AG04449 (cell line): ENCODE data around the gene ADIG.

Source experiments
- CTCF ChIA-PET: fragments of 350-600 bp; formaldehyde crosslinking; extraction: SDS; loops from one replicate; lab custom pipeline; 2021; ENCODE audit warnings: antibody characterized with exemption; lab: Yijun Ruan, JAX
- POLR2A ChIA-PET: fragments of 400-600, 350-600 bp; formaldehyde crosslinking; extraction: SDS; loops from one replicate; lab custom pipeline; 2020; ENCODE audit warnings: antibody characterized with exemption, inconsistent platforms; lab: Yijun Ruan, JAX
- DNase-seq: peaks from one replicate; pipeline ENCODE4 v3.0.0-alpha.2; 2010; ENCODE audit warnings: low read depth, low spot score
- H3K4me3 ChIP-seq: 2 replicates; pipeline ENCODE4 v1.5.1; 2011; ENCODE audit warnings: low read depth, mild to moderate bottlenecking, control low read depth, low read length
- TF ChIP-seq, protein P1 (sequence below): IDR thresholded peaks from one replicate; pipeline ENCODE4 v1.5.1; 2011; ENCODE audit warnings: mild to moderate bottlenecking, moderate library complexity, low read length, control low read depth, inconsistent platforms; ENCODE audit not compliant: insufficient read depth; ENCODE audit errors: missing control alignments

Gene ADIG

DNA sequence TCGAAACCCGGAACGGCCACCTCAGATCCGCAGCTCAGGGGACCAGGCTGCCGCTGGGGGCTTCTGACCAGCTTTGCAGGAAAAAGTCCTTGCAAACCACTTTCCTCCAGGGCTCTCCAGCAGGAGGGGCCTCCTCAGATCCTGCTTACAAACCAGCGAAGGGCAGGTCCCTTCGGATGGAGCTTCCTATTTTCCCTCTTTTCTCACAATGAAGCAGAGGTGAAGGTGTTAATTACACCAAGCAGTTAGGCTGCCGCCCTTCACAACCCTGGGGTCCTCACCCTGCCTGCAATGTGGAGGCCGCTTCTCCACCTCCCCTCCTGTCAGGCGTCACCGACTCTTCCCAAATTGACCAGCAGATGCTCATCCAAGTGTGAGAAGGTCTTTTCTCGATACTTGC lies 26.4 kb downstream of the ADIG start:
- CTCF ChIA-PET: no interaction called here
- POLR2A ChIA-PET: no interaction called here
- DNase-seq: no peak
- TF ChIP-seq, protein P1, sequence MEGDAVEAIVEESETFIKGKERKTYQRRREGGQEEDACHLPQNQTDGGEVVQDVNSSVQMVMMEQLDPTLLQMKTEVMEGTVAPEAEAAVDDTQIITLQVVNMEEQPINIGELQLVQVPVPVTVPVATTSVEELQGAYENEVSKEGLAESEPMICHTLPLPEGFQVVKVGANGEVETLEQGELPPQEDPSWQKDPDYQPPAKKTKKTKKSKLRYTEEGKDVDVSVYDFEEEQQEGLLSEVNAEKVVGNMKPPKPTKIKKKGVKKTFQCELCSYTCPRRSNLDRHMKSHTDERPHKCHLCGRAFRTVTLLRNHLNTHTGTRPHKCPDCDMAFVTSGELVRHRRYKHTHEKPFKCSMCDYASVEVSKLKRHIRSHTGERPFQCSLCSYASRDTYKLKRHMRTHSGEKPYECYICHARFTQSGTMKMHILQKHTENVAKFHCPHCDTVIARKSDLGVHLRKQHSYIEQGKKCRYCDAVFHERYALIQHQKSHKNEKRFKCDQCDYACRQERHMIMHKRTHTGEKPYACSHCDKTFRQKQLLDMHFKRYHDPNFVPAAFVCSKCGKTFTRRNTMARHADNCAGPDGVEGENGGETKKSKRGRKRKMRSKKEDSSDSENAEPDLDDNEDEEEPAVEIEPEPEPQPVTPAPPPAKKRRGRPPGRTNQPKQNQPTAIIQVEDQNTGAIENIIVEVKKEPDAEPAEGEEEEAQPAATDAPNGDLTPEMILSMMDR: no peak
- no peak overlapping the region for H3K4me3 ChIP-seq

DNA sequence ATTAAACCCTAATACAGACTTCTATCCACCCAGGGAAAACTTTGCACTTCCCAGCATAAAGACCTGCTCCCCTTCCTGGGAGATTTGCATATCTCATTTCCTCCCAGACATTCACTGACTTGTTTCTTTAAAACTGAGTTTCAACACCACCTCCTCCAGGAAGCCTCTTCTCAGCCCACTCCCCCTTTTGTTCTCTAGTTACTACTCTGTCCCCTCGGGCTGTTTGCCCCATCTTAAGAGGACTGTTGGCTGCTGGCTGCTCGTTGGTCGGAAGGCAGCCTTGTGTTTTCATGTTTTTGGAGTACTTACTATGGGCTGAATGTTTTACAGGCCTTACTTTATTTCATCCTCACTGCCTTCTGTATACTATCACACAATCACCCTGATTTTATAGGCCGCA lies 27.2 kb downstream of the ADIG start:
- TF ChIP-seq, protein P1: no peak
- ChIA-PET POLR2A (no interaction called here), CTCF (no interaction called here)
- no peak overlapping the region for H3K4me3 ChIP-seq
- DNase-seq: no peak

DNA sequence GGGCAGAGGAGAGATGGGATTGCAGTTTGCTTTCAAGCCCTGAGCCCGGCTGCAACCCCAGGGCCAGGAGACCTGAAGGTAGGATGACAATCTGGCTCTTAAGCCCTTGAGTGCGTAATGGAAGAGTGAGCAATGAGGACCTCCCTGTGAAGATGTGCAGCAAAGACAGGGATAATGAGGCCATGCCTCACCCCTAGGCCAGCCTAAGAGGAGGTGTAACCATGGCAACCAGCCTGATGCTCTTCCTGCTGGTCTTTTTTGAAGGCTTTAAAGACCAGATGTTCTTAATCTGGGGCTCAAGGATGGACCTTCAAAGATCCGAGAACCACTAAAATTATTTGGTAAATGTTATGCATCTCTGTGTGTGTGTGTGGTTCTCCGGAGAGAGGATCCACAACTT lies 28.8 kb downstream of the ADIG start:
- POLR2A ChIA-PET: no interaction called here
- CTCF ChIA-PET: no interaction called here
- H3K4me3 ChIP-seq: no peak overlapping the region
- no peak for DNase-seq
- TF ChIP-seq, protein P1: no peak

DNA sequence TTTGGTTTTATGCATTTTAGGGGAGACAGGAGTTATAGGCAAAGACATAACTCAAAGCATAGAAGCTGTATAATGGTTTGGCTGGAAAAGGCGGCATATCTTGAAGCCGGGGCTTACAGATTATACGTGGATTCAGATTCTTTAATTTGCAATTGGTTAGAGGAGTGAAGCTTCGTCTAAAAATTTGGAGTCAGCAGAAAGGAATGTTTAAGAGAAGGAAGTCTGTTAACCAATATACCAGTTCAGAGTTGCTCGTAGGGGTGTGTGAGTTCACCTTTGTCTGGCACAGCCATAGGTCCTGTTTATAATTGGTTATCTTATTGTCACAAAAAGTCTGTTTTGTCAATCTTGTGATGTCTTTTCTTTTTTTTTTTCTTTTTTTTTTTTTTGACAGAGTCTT lies 29.5 kb downstream of the ADIG start:
- TF ChIP-seq, protein P1: no peak
- no peak overlapping the region for H3K4me3 ChIP-seq
- ChIA-PET POLR2A (no interaction called here), CTCF (no interaction called here)
- DNase-seq: no peak

DNA sequence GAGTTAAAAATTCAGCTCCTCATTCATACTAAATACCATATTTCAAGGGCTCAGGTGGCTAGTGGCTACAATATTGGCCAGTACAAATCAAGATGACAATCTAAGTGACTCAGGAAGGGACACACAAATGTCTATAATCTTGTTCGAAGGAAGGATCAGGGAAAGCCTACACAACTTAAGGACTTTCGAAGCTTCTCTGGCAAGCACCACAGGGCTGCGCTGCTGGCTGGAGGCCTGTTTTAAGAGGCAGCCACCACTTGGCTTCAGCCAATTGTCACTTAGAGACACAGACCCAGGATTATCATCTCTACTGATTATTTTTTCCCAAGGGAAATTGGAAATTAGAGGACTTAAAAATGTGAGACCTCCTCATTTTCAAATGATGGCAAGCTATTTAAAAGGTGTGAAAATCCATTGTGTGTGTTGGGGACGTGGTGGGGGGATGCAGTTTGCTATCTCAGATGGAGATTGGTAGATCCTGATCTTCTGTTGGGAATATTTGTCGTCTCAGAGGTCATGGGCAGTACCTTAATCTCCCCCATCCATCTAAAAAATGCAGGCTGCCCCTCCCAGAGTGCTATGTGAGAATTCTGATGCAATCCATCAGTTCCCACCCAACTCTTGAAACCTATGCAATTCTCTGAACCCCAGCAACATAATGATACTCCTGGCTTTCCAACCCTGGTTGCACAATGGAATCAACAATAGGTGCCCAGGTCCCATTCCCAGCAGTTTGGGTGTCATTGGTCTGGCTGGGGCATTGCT lies 31.9 kb downstream of the ADIG start:
- DNase-seq: no peak
- TF ChIP-seq, protein P1: no peak
- no peak overlapping the region for H3K4me3 ChIP-seq
- ChIA-PET CTCF (interaction anchor here (0.9 to 1.0 kb wide), 2 partner anchors 9 to 20 kb away, joined by 3 read pairs; no protein-coding TSS in a partner anchor), POLR2A (no interaction called here)

DNA sequence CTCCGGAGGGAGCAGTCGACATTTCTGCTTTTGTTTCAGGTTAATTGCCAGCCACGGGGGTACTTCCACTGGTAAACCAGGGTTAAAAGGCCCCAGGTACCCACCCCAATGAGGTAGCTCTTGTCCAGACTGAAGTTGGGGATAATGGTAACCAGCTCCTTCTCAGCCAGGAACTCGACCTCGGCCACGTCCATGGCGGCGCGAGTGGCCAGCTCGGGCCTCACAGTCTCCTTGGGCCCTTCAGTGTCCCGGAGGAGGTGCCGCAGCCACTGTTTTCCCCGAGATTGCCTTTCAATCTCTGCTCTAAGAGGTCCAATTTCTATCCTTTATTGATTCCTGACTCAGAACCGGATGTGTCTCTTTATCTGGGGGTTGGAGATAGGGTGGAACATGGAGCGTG lies 34.3 kb downstream of the ADIG start:
- ChIA-PET CTCF (no interaction called here), POLR2A (no interaction called here)
- H3K4me3 ChIP-seq: no peak overlapping the region
- TF ChIP-seq, protein P1: no peak
- no peak for DNase-seq
